Amniotic stem cell (primary cell): Measurements from ENCODE around the gene MELTF.
"Not testable (repeated sequence)": the region's sequence is repeated elsewhere in the genome, so short reads cannot be mapped to it uniquely, and the experiment has no call there.

Source experiments
- DNase-seq: peaks from one replicate; lab custom pipeline; 2025; lab: John Stamatoyannopoulos, UW

Gene MELTF

GRCh38 chr3:197029511-197030167 lies at the start of gene MELTF:
TSS of gene MELTF (minus strand) at chr3:197029817. CDS start at chr3:197029702, 115 bp downstream.
- no peak for DNase-seq

- no peak for DNase-seq
These were observed 46.8 kb upstream of the MELTF start for GRCh38 chr3:197076415-197076814.

- no peak for DNase-seq
These were observed 38.5 kb upstream of the MELTF start for GRCh38 chr3:197068077-197068476.

GRCh38 chr3:197064771-197065170 lies 35.2 kb upstream of the MELTF start:
- no peak for DNase-seq

- DNase-seq = no peak
These were observed 32.8 kb upstream of the MELTF start for GRCh38 chr3:197062446-197062845.

GRCh38 chr3:197051637-197052036 lies 22.0 kb upstream of the MELTF start:
- DNase-seq = not testable (repeated sequence)

GRCh38 chr3:197050511-197050910 lies 20.9 kb upstream of the MELTF start:
- DNase-seq = no peak

GRCh38 chr3:197042539-197042938 lies 12.9 kb upstream of the MELTF start:
- DNase-seq = no peak

- no peak for DNase-seq
These were observed 12.4 kb upstream of the MELTF start for GRCh38 chr3:197041875-197042488.

GRCh38 chr3:197040658-197041057 lies 11.0 kb upstream of the MELTF start:
- no peak for DNase-seq

GRCh38 chr3:197038679-197039462 lies 9.3 kb upstream of the MELTF start:
- no peak for DNase-seq

- DNase-seq = no peak
These were observed 6.0 kb upstream of the MELTF start for GRCh38 chr3:197035577-197035976.

- DNase-seq = not testable (repeated sequence)
These were observed 5.2 kb upstream of the MELTF start for GRCh38 chr3:197034778-197035177.

- not testable (repeated sequence) for DNase-seq
These were observed 4.1 kb upstream of the MELTF start for GRCh38 chr3:197033764-197034163.

- no peak for DNase-seq
These were observed 2.0 kb upstream of the MELTF start for GRCh38 chr3:197031315-197032285.

- DNase-seq = no peak
These were observed 1.0 kb upstream of the MELTF start for GRCh38 chr3:197030379-197031314.

GRCh38 chr3:197028728-197029510 lies 698 bp downstream of the MELTF start:
- no peak for DNase-seq

- DNase-seq = no peak
These were observed 1.5 kb downstream of the MELTF start for GRCh38 chr3:197027896-197028727.
